Loucy (cell line): ENCODE results near the gene EHBP1L1.

ENCODE experiments used
- EZH2phosphoT487 ChIP-seq: fragments of 200-600 bp; IDR thresholded peaks from 2 replicates; pipeline ENCODE4 v1.6.1; 2018; ENCODE audit warnings: antibody characterized with exemption, mild to moderate bottlenecking, moderate library complexity, borderline replicate concordance
- TF ChIP-seq, protein P1 (sequence below): fragments of 200-600 bp; sonication (generic); conservative IDR thresholded peaks from 2 replicates; pipeline ENCODE4 v1.5.1; 2014; ENCODE audit warnings: mild to moderate bottlenecking, antibody characterized with exemption, low read length

DNA sequence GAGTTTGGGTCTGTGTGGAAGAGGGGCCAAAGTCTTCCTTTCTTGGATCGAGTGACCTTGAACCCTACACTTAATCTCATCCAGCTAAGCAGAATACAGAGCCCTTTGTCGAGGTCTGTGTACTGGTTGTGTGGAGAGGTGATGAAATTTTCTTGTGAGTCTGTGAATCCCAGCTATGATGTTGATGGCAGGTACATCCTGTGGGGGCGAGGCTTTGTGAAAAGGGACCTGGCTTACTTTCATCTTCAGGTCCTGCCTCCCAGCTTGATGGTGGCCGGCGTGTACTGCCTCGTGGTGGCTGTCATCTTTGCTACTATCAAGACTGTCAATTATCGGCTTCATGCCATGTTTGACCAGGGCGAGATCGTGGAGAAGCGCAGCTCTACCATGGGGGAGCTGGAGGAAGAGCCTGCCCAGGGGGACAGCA lies 40.7 kb downstream of the EHBP1L1 start:
- TF ChIP-seq, protein P1, sequence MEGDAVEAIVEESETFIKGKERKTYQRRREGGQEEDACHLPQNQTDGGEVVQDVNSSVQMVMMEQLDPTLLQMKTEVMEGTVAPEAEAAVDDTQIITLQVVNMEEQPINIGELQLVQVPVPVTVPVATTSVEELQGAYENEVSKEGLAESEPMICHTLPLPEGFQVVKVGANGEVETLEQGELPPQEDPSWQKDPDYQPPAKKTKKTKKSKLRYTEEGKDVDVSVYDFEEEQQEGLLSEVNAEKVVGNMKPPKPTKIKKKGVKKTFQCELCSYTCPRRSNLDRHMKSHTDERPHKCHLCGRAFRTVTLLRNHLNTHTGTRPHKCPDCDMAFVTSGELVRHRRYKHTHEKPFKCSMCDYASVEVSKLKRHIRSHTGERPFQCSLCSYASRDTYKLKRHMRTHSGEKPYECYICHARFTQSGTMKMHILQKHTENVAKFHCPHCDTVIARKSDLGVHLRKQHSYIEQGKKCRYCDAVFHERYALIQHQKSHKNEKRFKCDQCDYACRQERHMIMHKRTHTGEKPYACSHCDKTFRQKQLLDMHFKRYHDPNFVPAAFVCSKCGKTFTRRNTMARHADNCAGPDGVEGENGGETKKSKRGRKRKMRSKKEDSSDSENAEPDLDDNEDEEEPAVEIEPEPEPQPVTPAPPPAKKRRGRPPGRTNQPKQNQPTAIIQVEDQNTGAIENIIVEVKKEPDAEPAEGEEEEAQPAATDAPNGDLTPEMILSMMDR, result no peak
- TF ChIP-seq EZH2phosphoT487, result no peak
